ENCODE results near the gene LLGL1.

Gene LLGL1

GRCh38 chr17:18230288-18231141, 5.1 kb downstream of the LLGL1 start:
- no peak for DNase-seq

DNA sequence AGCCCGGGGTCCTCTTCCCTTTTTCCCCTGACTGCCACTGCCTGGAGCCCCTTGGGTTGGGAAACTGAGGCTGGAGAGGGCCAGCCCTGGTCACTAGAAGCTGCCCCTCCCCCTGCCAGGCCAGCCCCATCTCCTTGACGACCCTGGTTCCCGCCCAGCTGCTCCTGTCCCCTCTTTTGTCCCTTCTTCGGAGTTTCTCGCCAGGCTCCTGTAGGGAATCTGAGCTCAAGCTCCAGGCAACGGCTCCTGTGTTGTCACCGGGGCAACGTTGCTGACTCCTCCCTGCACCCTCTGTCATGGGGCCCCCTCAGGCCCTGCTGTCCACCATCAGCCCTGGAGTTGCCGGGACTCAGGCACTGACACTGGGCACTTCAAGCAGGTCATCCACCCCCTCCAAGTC, 5.7 kb downstream of the LLGL1 start:
- DNase-seq: no peak

DNA sequence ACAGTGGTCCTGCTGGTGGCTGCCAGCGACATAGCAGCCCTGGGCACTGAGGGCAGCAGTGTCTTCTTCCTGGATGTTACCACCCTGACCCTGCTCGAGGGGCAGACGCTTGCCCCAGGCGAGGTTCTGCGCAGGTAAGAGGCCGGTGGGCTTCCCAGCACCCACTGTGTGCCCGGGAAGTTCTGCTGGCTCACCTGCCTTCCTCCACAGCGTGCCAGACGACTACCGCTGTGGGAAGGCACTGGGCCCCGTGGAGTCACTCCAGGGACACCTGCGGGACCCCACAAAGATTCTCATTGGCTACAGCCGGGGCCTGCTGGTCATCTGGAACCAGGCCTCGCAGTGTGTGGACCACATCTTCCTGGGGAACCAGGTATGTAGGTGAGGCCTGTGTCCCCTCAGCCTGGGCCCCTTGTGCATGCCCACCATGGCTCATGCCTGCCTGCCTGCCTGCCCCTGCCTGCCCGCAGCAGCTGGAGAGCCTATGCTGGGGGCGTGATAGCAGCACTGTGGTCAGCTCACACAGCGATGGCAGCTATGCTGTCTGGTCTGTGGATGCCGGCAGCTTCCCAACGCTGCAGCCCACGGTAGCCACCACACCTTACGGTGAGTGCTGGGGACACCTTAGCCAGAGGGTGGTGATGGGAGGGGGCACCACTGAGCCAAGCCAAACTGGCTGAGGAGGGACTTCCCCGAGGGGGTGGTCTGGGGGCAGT, 8.5 kb downstream of the LLGL1 start:
- DNase-seq: no peak

GRCh38 chr17:18234853-18235380, 9.5 kb downstream of the LLGL1 start:
- DNase-seq: no peak

GRCh38 chr17:18235743-18236256, 10.4 kb downstream of the LLGL1 start:
- DNase-seq: no peak

GRCh38 chr17:18236494-18236893, 11.1 kb downstream of the LLGL1 start:
- no peak for DNase-seq

GRCh38 chr17:18237461-18237860, 12.0 kb downstream of the LLGL1 start:
- DNase-seq: no peak

DNA sequence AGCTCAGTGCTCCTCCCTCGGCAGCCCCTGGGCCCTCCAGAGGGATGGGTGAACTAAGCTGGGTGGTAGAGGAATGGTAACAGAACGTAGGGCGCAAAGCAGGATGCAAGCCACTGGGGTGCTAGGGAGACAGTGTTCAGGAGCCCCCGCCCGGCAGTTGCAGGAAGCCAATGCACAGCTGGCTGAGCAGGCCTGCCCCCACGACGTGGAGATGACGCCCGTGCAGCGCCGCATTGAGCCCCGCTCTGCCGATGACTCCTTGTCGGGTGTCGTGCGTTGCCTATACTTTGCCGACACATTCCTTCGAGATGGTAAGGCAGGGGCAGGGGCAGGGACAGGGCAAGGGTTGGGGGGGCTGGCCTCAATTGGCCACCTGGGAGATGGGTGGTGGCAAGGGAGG, 12.9 kb downstream of the LLGL1 start:
- no peak for DNase-seq

DNA sequence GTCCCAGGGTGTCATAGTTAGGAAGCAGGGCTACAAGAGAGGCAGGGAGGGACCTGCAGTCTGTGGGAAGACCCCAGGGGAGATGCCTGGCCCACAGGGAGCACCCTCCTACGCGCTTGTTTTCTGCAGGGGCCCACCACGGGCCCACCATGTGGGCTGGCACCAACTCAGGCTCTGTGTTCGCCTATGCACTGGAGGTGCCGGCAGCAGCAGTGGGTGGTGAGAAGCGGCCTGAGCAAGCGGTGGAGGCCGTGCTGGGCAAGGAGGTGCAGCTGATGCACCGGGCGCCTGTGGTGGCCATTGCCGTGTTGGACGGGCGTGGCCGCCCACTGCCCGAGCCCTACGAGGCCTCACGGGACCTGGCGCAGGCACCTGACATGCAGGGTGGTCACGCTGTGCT, 15.0 kb downstream of the LLGL1 start:
- no peak for DNase-seq

DNA sequence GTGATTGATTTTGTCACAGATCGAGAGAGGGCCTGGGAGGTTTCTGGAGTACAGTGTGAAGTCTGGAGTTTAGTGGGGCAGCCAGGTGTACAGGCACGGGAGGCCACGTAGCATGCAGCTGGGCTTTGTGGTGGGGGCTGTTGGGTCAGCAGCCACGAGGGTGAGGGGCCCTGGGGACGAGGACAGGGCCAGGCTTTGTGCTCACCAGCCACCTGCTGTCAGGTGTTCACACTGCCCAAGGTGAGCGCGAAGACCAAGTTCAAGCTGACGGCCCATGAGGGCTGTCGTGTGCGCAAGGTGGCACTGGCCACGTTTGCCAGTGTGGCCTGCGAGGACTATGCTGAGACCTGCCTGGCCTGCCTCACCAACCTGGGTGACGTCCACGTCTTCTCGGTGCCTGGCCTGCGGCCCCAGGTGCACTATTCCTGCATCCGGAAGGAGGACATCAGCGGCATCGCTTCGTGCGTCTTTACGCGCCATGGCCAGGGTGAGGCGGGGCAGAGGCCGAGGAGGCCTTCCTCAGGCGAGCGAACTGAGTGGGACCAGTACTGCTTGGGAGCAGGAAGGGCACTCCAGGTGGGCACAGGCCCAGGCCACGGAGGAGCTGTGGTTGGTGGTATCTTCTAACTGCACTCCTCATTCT, 15.9 kb downstream of the LLGL1 start:
- no peak for DNase-seq

- DNase-seq: no peak
These were observed 19.8 kb downstream of the LLGL1 start for GRCh38 chr17:18245038-18245776.

GRCh38 chr17:18246109-18246725, 20.8 kb downstream of the LLGL1 start:
- no peak for DNase-seq

DNA sequence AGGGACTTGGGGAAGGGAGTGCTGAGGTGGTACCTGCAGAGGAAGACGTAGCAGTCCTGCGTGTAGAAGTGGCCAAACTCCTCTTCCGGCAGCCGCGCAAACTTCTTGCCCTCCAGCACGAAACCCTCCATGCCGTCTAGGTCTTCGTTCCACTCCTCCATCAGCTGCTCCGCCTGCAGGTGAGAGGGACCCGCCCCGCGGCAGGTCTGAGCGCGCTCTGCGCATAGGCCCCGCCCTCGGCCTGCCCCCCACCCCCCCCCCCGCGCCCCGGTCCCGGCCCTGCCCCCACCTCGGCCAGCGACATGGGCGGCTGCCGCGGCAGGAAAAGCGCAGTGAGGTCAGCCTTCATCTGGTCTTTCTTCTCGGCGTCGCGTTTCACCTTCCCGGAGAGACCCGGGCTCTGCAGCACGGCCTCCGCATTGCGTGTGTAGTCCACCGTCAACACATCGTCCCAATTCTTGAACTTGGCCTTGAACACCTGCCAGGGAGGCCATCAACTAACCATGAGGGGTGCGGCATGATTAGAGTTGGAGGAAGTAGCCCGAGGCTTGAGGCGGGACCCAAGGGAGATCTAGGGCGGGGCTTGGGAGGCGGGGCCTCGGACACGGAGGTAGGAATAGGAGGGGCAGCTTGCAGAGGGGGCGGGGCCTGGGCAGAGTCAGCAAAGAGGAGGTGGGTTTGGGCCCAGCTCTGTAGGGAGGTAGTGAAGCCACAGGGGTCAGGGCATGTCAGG, 21.6 kb downstream of the LLGL1 start:
- DNase-seq: peak; percentile 19

DNA sequence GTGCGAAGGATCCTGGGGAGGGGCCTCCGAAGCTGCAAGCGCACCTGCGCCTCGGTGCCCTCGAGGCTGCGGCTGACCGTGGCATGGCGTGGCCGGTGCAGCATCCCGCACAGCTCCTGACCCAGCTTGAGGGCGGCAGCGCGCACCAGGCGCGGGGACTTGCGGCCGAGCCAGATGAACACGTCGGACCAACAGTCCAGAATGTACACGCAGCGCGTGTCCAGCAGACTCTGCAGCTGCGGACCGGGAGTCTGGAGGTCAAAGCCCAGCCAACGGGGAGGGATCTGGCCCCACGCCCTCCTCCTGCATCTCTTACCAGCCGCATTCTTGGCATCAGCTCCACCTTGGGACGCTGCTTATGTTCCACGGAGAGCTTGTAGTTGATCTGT, 22.2 kb downstream of the LLGL1 start:
- DNase-seq: no peak

DNA sequence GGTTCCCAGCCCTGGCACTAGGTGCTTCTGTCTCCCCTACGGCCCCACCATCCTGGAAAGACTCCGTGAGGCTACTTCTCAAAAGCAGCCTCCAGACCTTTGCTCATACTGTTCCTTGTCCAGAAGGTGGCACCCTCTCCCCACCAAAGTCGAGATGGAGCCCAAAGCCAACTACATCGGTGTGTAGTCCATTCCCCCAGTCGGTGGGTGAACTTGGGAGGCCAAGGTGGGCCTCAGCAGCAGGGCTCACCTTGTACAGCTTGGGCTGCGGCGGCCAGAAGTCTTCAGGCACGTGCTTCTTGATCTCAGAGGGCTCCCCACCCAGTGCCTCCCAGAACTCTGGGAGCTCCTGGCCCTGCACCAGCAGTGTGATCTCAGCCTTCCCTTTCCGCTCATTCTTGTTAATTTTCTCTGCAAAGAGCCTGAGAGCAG, 22.9 kb downstream of the LLGL1 start:
- peak; percentile 63 for DNase-seq

DNA sequence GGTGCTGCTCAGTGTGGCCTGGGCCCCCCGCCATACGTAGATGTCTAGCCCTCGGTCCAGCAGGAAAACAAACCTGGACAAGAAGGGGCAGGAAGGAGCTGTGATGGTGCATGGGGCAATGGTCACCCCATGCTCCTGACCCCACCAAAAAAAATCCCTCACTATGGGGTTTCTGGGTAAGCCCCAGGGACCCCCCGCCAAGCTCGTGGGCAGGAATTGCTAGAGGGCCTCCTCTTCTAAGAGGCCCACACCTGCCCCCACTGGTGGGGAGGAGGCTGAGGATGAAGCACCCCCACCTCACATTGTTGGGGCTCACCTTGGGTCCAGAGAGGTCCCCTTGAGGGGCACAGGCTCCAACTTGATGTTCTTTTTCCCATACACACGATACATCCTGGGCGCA, 23.4 kb downstream of the LLGL1 start:
- DNase-seq: no peak

DNA sequence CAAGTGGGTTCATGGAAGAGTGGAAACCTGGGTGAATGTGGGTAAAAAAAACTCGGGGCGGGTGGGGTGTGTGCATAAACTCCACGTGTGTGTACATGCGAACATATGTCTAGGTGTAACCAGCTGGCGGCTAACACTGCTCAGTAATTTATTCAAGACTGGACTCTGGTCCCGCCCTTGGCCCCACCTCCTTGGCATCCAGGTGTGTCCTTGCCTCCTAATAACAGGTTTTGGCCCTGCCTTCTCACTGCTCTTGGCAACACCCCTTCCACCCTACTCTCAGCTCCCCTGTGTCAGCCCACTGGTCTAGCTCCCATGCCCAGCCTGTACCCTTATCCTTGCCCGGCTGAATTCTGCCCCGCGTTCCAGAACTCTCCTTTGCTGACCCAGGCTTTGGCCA, 24.8 kb downstream of the LLGL1 start:
- no peak for DNase-seq

DNA sequence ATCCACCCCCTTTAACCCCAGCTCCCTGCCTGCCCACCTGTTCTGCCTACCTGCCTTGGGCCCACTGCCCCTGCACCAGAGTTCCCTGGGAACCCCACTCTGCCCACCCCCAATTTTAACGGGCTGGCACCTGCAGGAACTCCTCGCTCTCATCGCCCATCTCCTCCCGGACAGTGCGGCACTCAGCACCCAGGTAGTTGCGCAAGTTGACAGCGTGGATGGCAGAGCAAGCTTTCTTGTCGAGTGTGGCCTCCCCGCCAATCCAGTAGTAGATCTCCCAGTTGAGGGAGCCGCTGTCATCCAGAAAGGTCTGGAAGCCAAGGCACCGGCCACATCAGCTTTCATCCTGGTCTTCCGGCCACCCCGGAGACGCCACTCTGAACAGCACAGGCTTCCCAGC, 25.3 kb downstream of the LLGL1 start:
- DNase-seq: no peak

GRCh38 chr17:18251204-18251603, 25.8 kb downstream of the LLGL1 start:
- no peak for DNase-seq

DNA sequence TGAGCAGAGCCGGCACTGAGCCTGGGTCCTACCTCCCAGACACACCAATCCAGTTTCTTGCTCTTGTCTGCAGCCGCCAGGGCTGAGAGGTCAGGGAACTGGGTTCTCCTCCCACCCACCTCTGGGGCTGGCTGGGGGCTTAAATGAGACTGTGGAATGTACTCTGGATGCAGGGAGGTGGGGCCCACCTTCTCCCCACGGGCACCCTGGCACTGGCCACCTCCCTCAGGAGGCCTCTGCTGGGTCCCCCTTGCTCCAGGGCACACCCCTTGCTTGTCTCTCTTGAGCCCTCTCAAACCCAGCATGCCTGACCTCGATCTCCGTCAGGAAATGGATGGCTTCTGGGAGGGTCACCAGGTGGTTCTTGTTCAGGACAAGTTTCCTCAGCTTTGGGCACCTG, 26.7 kb downstream of the LLGL1 start:
- DNase-seq: no peak

DNA sequence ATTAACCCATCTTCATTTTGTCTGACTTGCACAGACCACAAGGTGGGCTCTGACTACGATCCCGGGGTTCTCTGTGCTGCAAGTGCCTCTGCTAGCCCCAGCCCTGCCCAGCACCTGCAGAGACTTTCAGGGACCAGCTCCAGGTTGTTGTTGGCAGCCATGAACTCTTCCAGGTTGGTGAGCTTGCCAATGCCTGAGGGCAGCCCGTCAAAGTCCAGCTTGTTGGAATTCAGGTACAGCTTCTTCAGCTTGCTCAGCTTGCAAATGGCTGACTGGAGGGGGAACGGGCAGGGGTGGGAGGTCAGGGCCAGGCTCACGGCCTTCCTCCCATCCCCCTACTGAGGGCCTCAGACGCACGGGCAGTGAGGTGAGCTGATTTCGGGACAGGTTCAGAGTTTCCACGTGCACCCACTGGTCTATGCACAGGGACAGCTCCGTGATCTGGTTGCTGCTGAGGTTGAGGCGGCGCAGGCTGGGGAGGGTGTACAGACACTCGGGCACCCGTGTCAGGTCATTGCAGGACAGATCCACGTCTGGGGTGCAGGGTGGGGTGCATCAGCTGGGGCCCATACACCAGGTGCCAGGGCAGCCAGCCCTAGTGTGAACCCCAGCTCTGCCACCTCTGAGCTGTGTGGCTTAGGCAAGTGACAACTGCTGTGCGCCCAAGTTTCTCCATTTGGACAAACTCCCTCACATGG, 27.9 kb downstream of the LLGL1 start:
- no peak for DNase-seq

All from OCI-M1 (cell line).